ENCODE results near the gene PLCB4. TPM values are rescaled to one million over a fixed set of nuclear protein-coding genes. Genes with fewer than 3 reads are reported as not detected.
"Not testable (repeated sequence)": the region's sequence is repeated elsewhere in the genome, so short reads cannot be mapped to it uniquely, and the experiment has no call there.

The PLCB4 gene
- 18.9 TPM for polyA plus RNA-seq (ENCODE audit: insufficient read length)
- long read RNA-seq, donor 1, result 0 reads
- long read RNA-seq, donor 2, result 0 reads
- long read RNA-seq, donor 3, result 0 reads
- long read RNA-seq, donor 4, result 0 reads
- long read RNA-seq, donor 5, partial matches to known transcripts, result 13 of 14 reads
- long read RNA-seq, donor 5, other reads (novel, unspliced or antisense), result 0 of 14 reads
- long read RNA-seq, donor 6, result 0 reads
- long read RNA-seq, donor 7, result 0 reads
- long read RNA-seq, donor 8, result 0 reads

- DNase-seq, result peak; percentile 57
These were observed at the start of gene PLCB4 for GRCh38 chr20:9068841-9069663. Gene PLCB4 (plus strand): TSS chr20:9069087. CDS start chr20:9307815, 238,728 bp downstream.

DNA sequence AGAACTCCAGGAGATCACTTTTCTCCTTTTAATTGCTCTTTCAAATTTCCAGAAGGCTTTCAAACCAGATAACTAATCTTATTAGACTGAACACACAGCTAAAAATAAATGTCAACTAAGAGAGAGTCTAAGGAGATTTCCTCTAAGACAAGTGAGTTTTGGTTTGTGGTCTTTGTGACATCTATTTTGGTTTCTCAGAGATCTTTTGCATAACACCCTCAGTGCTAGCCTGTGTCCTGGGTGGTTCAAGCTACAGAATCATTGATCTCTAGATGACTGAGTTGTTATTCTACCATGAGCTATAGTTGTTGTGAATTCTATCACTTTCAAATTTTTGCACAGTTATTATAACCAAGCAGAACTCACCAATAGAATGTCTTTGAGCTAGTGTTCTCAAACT lies 49.1 kb upstream of the PLCB4 start:
- no peak for DNase-seq

- no peak for DNase-seq
These were observed 47.7 kb upstream of the PLCB4 start for GRCh38 chr20:9021216-9021615.

- DNase-seq, result no peak
These were observed 47.2 kb upstream of the PLCB4 start for GRCh38 chr20:9021699-9022098.

DNA sequence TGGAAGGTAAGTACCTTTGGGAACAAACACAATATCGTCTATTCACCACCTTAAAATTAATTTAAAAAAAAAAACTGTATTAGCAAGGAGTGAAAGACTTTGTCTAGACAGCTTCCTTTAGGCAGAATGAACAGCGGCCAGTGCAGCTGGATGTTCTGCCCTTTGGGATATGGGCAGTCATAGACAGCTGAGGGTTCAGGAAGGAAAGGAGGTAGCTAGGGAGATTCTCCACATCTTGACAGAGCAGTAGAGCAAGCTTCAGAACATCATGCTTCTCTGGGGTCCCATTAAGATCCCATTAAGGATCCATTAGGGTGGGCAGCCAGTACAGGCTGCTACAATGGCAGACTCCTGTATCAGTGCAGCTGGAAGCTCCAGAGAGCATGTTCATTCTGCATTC lies 46.5 kb upstream of the PLCB4 start:
- no peak for DNase-seq

- no peak for DNase-seq
These were observed 44.3 kb upstream of the PLCB4 start for GRCh38 chr20:9024606-9025005.

DNA sequence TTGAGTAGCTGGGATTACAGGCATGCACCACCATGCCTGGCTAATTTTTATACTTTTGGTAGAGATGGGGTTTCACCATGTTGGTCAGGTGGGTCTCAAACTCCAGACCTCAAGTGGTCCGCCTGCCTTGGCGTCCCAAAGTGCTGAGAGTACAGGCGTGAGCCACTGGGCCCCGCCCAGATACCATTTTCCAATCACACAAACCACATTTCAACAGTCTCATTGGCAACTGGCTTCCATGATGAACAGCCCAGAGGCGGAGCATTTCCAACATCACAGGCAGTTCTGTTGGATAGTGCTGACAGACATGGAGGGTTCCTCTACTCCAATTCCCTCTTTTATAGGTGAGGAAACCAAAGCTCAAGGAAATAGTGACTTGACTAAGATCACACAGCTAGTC lies 43.9 kb upstream of the PLCB4 start:
- DNase-seq, result no peak

DNA sequence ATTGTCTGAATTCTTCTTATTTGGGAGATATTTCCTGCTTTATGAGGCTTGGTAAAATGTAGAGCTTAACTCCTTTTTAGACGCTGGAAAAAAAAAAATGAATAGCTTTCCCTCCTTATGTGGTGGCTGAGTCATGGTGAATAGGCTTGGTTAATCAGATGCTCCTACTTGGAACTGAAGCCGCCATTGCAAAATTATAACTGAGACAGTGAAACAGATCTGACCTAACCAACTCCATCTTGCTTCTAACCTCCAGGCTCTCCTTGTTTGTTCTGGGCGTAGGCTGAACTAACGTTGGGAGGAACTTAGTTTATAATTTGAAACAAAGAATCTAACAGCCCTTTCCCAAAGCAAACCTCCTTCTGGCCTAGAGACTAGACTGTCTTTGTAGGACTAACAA lies 43.2 kb upstream of the PLCB4 start:
- no peak for DNase-seq

DNA sequence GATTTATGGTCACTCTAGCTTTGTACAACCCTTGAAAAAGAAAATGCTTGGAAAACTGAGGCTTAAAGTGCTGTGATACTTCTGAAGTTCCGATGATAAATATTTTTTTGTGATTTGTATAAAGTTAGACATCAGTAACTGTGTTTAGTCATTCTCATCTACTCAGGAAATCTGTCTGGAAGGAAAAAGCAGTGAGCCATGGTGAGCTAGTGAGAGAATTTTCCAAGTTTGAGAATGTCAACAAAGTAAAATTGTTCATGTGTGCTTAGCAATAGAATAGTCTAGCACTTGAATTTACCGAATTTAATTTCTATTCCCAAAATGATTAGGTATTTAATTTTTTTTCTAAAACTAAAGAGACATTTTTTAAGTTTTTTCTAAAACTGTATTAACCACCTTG lies 41.3 kb upstream of the PLCB4 start:
- DNase-seq, result no peak

- no peak for DNase-seq
These were observed 40.5 kb upstream of the PLCB4 start for GRCh38 chr20:9028419-9028818.

- no peak for DNase-seq
These were observed 36.9 kb upstream of the PLCB4 start for GRCh38 chr20:9031991-9032390.

GRCh38 chr20:9032758-9033157 lies 36.1 kb upstream of the PLCB4 start:
- no peak for DNase-seq

DNA sequence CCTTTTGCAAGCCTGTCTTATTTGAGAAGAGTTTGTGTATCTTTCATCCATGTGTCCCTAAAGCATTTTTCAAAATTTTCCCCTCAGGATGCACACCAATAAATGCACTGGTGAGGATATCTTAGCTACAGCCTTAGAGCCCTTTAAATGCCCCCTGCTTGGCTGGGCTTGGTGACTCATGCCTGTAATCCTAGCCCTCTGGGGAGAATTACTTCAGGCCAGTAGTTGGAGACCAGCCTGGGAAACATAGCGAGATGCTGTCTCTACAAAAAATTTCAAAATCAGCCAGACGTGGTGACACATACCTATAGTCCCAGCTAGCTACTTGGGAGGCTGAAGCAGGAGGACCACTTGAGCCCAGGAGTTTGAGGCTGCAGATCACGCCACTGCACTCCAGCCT lies 33.8 kb upstream of the PLCB4 start:
- DNase-seq, result no peak

- DNase-seq, result no peak
These were observed 32.3 kb upstream of the PLCB4 start for GRCh38 chr20:9036593-9036992.

DNA sequence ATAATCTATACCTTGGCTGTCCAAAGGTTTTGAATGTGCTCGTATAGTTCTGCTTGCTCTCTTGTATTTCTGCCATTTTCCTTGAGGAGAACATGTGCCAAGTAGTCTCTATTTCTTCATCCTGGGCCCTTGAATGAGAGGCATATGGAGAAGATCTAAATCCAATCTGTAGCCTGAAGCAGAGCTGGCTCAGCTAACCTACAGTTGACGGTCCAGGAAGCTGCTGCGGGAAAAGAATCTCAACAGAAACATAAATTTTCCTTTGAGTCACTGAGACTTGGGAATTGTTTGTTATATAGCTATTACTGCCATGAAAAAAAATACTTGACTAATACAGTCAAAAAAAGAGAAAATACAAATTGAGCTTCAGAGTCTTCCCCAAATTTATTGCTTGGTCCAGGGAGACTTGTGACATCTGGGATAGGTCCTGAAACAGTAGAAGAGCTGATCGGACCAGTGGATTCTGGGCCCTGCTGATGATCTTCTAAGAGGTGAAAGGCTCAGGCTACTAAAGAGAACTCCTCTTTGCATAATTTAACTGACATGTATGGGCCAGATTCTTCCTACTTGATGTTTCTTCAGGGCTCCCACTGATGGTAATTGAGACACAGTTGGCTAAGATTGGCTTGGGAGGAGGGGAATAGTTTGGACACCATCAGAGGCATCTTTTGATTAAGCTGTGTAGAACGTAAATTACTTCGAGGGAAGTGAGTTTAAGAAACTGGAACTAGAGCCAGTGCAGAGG lies 29.9 kb upstream of the PLCB4 start:
- DNase-seq, result peak; percentile 12

- no peak for DNase-seq
These were observed 27.9 kb upstream of the PLCB4 start for GRCh38 chr20:9040863-9041524.

- no peak for DNase-seq
These were observed 25.5 kb upstream of the PLCB4 start for GRCh38 chr20:9043364-9043763.

DNA sequence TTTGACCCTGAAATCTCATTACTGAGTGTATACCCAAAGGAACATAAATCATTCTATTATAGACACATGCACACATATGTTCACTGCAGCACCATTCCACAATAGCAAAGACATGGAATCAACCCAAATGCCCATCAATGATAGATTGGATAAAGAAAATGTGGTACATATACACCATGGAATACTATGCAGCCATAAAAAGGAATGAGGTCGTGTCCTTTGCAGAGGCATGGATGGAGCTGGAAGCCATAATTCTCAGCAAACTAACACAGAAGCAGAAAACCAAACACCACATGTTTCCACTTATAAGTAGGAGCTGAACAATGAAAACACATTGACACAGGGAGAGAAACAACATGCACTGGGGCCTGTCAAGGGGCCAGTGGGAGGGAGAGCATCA lies 21.0 kb upstream of the PLCB4 start:
- not testable (repeated sequence) for DNase-seq

- DNase-seq, result no peak
These were observed 17.4 kb upstream of the PLCB4 start for GRCh38 chr20:9051508-9051907.

- DNase-seq, result no peak
These were observed 16.8 kb upstream of the PLCB4 start for GRCh38 chr20:9052136-9052535.

GRCh38 chr20:9053108-9053507 lies 15.8 kb upstream of the PLCB4 start:
- no peak for DNase-seq

- DNase-seq, result no peak
These were observed 14.7 kb upstream of the PLCB4 start for GRCh38 chr20:9054176-9054575.

- DNase-seq, result no peak
These were observed 9.0 kb upstream of the PLCB4 start for GRCh38 chr20:9059931-9060330.

Data from left kidney (tissue), 8 donors.